ENCODE data around the gene PTCHD4.

Gene PTCHD4

DNA sequence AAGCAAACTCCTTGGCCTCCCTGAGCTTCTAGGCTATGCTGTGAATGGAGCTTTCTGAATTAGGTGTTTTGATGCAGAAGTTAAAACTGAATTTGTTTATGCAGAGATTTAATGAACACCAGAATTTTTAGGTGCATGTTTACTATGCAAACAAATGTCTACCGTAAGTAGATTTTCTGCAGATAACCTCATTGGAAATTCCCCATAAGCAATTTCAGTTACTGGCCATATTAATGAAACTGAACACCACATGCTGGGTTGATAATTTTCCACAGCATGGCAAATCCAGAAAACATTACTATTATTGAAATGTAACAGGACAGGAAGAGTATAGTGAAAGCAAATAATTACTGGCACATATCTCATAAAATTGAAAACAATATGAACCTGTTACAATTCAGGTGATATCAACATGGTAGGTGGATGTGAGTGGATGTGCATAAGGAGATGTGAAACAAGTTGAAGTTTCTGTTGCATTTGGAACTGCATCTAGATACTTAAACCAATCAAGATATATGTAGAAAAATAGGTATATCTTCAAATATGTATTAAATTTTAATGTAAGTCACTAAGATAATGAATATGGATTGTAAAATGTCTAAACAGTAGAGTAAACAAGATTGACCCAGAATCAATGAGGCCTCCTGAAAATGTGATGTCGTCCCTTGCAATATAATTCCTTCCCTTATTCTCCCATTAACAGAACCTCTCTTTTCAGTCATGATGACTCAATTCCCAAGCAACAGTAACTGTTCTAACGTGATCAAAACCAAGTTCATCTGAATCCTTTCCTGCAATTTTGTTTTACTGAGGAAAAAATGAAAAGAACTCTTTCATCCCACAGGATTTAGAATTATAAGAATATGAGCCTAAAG lies 11.0 kb downstream of the PTCHD4 start:
- no peak overlapping the region for H3K27ac ChIP-seq (ENCODE audit: low read depth, low read length)
- no peaks in the 10 kb centered on the region for H3K36me3 ChIP-seq (ENCODE audit: control insufficient read depth in 1 of 2, insufficient read depth in 2 of 2, low read length in 2 of 2)
- H3K27me3 ChIP-seq (ENCODE audit: control insufficient read depth in 1 of 2, insufficient read depth in 2 of 2, low read length in 2 of 2): no peaks in the 10 kb centered on the region
- H3K4me3 ChIP-seq (ENCODE audit: low read depth in 1 of 2, low read length in 2 of 2): no peak overlapping the region
- no peaks in the 10 kb centered on the region for H3K9me3 ChIP-seq (ENCODE audit: control insufficient read depth in 1 of 2, low read length in 2 of 2)
- H3K9ac ChIP-seq (ENCODE audit: low read depth in 1 of 2, low read length in 2 of 2): no peak overlapping the region
- no peaks in the 10 kb centered on the region for H3K4me1 ChIP-seq (ENCODE audit: control insufficient read depth in 1 of 2, insufficient read depth in 2 of 2, low read length in 2 of 2)

DNA sequence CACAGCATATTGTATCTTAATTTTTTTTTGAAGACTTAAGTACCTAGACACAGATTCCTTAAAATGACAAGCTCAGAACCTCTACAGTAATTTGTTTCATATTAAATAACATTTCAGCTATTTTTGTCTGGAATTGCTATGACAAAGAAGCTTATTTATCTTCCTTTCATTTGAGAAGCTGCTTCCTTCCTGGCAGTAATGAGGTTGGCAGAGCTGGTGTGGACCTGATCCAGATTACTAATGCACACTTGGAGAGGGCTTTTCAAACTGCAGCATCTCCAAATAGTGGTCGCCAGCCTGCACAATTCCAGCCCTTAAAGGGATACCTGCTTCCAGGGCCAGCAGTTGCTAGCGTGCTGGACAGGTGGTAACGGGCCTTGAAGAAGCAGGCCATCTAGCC lies 12.1 kb downstream of the PTCHD4 start:
- Histone ChIP-seq H3K4me3 (ENCODE audit: low read depth in 1 of 2, low read length in 2 of 2) (no peak overlapping the region), H3K27me3 (ENCODE audit: control insufficient read depth in 1 of 2, insufficient read depth in 2 of 2, low read length in 2 of 2) (no peaks in the 10 kb centered on the region), H3K4me1 (ENCODE audit: control insufficient read depth in 1 of 2, insufficient read depth in 2 of 2, low read length in 2 of 2) (no peaks in the 10 kb centered on the region), H3K9ac (ENCODE audit: low read depth in 1 of 2, low read length in 2 of 2) (no peak overlapping the region), H3K9me3 (ENCODE audit: control insufficient read depth in 1 of 2, low read length in 2 of 2) (no peaks in the 10 kb centered on the region), H3K36me3 (ENCODE audit: control insufficient read depth in 1 of 2, insufficient read depth in 2 of 2, low read length in 2 of 2) (no peaks in the 10 kb centered on the region), H3K27ac (ENCODE audit: low read depth, low read length) (no peak overlapping the region)

DNA sequence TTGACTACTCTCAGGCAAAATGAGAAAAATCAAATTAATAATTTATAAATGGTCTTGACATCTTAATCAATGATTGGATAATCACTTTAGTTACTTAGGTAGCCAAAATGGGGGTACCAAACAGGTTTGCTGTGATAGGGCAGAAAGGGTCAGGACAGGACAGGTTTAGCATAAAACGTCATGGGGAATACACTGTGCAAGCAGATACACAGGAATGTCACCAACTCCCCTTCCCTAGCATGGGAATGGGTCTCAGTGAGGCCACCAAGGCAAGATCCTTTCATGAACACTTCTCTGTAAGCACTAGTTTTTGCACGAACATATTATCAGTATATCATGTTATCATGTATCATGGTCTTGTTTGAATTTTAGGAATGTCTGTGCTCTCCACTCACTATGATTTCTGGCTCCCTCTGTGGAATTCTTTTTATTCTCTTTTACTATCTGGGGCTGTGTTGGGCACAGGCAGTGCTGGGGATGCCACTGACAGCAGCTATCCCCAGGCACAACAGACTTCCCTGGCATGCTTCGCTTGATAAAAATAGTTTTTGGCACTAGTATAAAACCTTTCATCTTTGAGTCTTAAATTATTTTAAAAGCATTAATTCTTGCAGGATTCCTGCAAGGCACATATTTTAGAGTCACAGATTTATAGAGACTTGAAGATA lies 18.3 kb downstream of the PTCHD4 start:
- Histone ChIP-seq H3K4me3 (ENCODE audit: low read depth in 1 of 2, low read length in 2 of 2) (no peak overlapping the region), H3K27ac (ENCODE audit: low read depth, low read length) (no peak overlapping the region), H3K9ac (ENCODE audit: low read depth in 1 of 2, low read length in 2 of 2) (no peak overlapping the region), H3K4me1 (ENCODE audit: control insufficient read depth in 1 of 2, insufficient read depth in 2 of 2, low read length in 2 of 2) (no peaks in the 10 kb centered on the region), H3K27me3 (ENCODE audit: control insufficient read depth in 1 of 2, insufficient read depth in 2 of 2, low read length in 2 of 2) (no peaks in the 10 kb centered on the region), H3K36me3 (ENCODE audit: control insufficient read depth in 1 of 2, insufficient read depth in 2 of 2, low read length in 2 of 2) (no peaks in the 10 kb centered on the region), H3K9me3 (ENCODE audit: control insufficient read depth in 1 of 2, low read length in 2 of 2) (no peaks in the 10 kb centered on the region)

- Histone ChIP-seq H3K4me1 (ENCODE audit: control insufficient read depth in 1 of 2, insufficient read depth in 2 of 2, low read length in 2 of 2) (no peaks in the 10 kb centered on the region), H3K9ac (ENCODE audit: low read depth in 1 of 2, low read length in 2 of 2) (no peak overlapping the region), H3K4me3 (ENCODE audit: low read depth in 1 of 2, low read length in 2 of 2) (no peak overlapping the region), H3K36me3 (ENCODE audit: control insufficient read depth in 1 of 2, insufficient read depth in 2 of 2, low read length in 2 of 2) (no peaks in the 10 kb centered on the region), H3K27ac (ENCODE audit: low read depth, low read length) (no peak overlapping the region), H3K27me3 (ENCODE audit: control insufficient read depth in 1 of 2, insufficient read depth in 2 of 2, low read length in 2 of 2) (no peaks in the 10 kb centered on the region), H3K9me3 (ENCODE audit: control insufficient read depth in 1 of 2, low read length in 2 of 2) (no peaks in the 10 kb centered on the region)
Measured at GRCh38 chr6:48090546-48090945, 20.5 kb downstream of the PTCHD4 start.

GRCh38 chr6:48087448-48087847 lies 23.5 kb downstream of the PTCHD4 start:
- no peak overlapping the region for H3K4me3 ChIP-seq (ENCODE audit: low read depth in 1 of 2, low read length in 2 of 2)
- H3K36me3 ChIP-seq (ENCODE audit: control insufficient read depth in 1 of 2, insufficient read depth in 2 of 2, low read length in 2 of 2): no peaks in the 10 kb centered on the region
- no peaks in the 10 kb centered on the region for H3K4me1 ChIP-seq (ENCODE audit: control insufficient read depth in 1 of 2, insufficient read depth in 2 of 2, low read length in 2 of 2)
- H3K9ac ChIP-seq (ENCODE audit: low read depth in 1 of 2, low read length in 2 of 2): no peak overlapping the region
- no peaks in the 10 kb centered on the region for H3K27me3 ChIP-seq (ENCODE audit: control insufficient read depth in 1 of 2, insufficient read depth in 2 of 2, low read length in 2 of 2)
- H3K9me3 ChIP-seq (ENCODE audit: control insufficient read depth in 1 of 2, low read length in 2 of 2): no peaks in the 10 kb centered on the region
- no peak overlapping the region for H3K27ac ChIP-seq (ENCODE audit: low read depth, low read length)

DNA sequence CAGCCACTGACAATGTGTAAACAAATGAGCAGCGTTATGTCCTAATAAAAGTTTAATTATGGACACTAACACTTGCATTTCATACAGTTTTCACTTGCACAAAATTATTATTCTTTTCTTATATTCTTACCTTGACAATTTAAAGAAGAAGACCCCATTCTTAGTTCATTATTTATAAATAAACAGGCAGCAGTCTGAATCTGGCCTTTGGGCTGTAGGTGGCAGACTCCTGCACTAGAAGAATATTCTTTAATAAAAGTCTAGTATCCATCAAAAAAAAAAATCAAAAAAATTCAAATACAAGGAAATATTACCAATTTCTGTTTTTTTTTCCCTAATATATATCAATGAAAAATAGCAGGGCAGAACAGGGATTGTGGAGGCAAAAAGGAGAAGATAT lies 24.8 kb downstream of the PTCHD4 start:
- no peaks in the 10 kb centered on the region for H3K4me1 ChIP-seq (ENCODE audit: control insufficient read depth in 1 of 2, insufficient read depth in 2 of 2, low read length in 2 of 2)
- H3K27ac ChIP-seq (ENCODE audit: low read depth, low read length): no peak overlapping the region
- H3K9me3 ChIP-seq (ENCODE audit: control insufficient read depth in 1 of 2, low read length in 2 of 2): no peaks in the 10 kb centered on the region
- no peaks in the 10 kb centered on the region for H3K36me3 ChIP-seq (ENCODE audit: control insufficient read depth in 1 of 2, insufficient read depth in 2 of 2, low read length in 2 of 2)
- H3K27me3 ChIP-seq (ENCODE audit: control insufficient read depth in 1 of 2, insufficient read depth in 2 of 2, low read length in 2 of 2): no peaks in the 10 kb centered on the region
- no peak overlapping the region for H3K4me3 ChIP-seq (ENCODE audit: low read depth in 1 of 2, low read length in 2 of 2)
- H3K9ac ChIP-seq (ENCODE audit: low read depth in 1 of 2, low read length in 2 of 2): no peak overlapping the region

GRCh38 chr6:48085131-48085741 lies 25.8 kb downstream of the PTCHD4 start:
- no peak overlapping the region for H3K4me3 ChIP-seq (ENCODE audit: low read depth in 1 of 2, low read length in 2 of 2)

DNA sequence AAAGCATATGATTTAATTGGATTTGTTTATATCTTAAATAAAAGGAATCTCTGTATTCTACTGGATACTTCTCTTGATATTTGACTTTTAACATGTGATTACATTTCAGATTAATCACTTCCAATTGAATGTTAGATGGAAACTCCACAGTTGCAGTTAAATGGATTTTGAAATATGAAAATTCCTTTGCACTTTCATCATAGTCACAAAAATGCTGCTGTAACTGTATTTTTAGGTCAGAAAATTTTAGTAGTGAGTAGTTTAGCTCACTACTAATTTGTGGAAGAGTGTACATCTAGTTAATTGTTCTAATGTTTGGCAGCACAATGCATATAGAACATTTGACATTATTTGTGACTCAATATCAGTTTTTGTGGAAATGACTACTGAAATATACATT lies 26.8 kb downstream of the PTCHD4 start:
- H3K36me3 ChIP-seq (ENCODE audit: control insufficient read depth in 1 of 2, insufficient read depth in 2 of 2, low read length in 2 of 2): no peaks in the 10 kb centered on the region
- H3K27me3 ChIP-seq (ENCODE audit: control insufficient read depth in 1 of 2, insufficient read depth in 2 of 2, low read length in 2 of 2): no peaks in the 10 kb centered on the region
- no peaks in the 10 kb centered on the region for H3K4me1 ChIP-seq (ENCODE audit: control insufficient read depth in 1 of 2, insufficient read depth in 2 of 2, low read length in 2 of 2)
- H3K9me3 ChIP-seq (ENCODE audit: control insufficient read depth in 1 of 2, low read length in 2 of 2): no peaks in the 10 kb centered on the region
- H3K4me3 ChIP-seq (ENCODE audit: low read depth in 1 of 2, low read length in 2 of 2): no peak overlapping the region
- no peak overlapping the region for H3K27ac ChIP-seq (ENCODE audit: low read depth, low read length)
- H3K9ac ChIP-seq (ENCODE audit: low read depth in 1 of 2, low read length in 2 of 2): no peak overlapping the region

More at GRCh38 chr6:48085131-48085741, 25.8 kb downstream of the PTCHD4 start:
- Histone ChIP-seq H3K36me3 (ENCODE audit: control insufficient read depth in 1 of 2, insufficient read depth in 2 of 2, low read length in 2 of 2) (no peaks in the 10 kb centered on the region), H3K9ac (ENCODE audit: low read depth in 1 of 2, low read length in 2 of 2) (no peak overlapping the region), H3K9me3 (ENCODE audit: control insufficient read depth in 1 of 2, low read length in 2 of 2) (no peaks in the 10 kb centered on the region), H3K27me3 (ENCODE audit: control insufficient read depth in 1 of 2, insufficient read depth in 2 of 2, low read length in 2 of 2) (no peaks in the 10 kb centered on the region), H3K27ac (ENCODE audit: low read depth, low read length) (no peak overlapping the region), H3K4me1 (ENCODE audit: control insufficient read depth in 1 of 2, insufficient read depth in 2 of 2, low read length in 2 of 2) (no peaks in the 10 kb centered on the region)

DNA sequence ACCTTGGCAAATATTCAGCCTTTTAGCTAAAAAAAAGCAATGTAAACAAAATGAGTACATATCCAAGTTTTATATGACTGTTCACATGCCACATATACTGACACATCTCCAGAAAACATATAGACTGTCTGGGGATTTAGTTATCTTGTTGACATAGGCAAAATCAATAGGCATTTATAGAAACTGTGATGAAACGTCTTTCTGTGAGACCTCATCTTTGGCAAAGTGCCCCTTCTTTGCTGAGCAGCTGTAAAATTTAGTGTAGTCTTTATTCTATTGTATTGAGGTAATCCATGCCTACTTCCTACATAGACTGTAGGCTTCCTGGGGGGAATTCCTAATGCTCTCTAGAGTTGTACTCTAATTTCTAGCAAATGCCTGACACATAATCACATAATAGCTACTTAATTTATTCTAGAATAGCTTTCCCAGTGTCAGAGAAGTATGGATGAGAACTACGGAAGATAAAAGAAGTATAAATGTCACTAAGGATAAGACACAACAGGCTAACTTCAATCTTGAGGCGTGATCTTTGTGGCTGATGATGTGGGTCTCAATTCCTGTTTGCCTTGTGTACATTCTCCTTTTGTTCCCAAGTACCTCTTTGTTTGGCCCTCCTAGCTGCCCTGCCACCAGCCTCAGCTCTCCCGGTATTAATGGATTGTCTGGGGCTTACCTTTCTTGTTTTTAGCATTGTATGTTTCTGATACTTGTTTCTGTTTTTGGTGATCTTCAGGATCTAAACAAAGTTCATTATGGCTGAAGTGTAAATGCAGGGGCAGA lies 30.6 kb downstream of the PTCHD4 start:
- no peak overlapping the region for H3K4me3 ChIP-seq (ENCODE audit: low read depth in 1 of 2, low read length in 2 of 2)
- no peak overlapping the region for H3K9ac ChIP-seq (ENCODE audit: low read depth in 1 of 2, low read length in 2 of 2)
- H3K27ac ChIP-seq (ENCODE audit: low read depth, low read length): no peak overlapping the region

More for the DNA sequence above, 30.6 kb downstream of the PTCHD4 start:
- Histone ChIP-seq H3K36me3 (ENCODE audit: control insufficient read depth in 1 of 2, insufficient read depth in 2 of 2, low read length in 2 of 2) (no peaks in the 10 kb centered on the region), H3K4me1 (ENCODE audit: control insufficient read depth in 1 of 2, insufficient read depth in 2 of 2, low read length in 2 of 2) (no peaks in the 10 kb centered on the region), H3K27me3 (ENCODE audit: control insufficient read depth in 1 of 2, insufficient read depth in 2 of 2, low read length in 2 of 2) (no peaks in the 10 kb centered on the region), H3K9me3 (ENCODE audit: control insufficient read depth in 1 of 2, low read length in 2 of 2) (no peaks in the 10 kb centered on the region)

Measured in duodenal mucosa (tissue), 2 donors.